ENCODE results near the gene HOXA5.

Gene HOXA5

GRCh38 chr7:27155816-27156507 is 12.5 kb upstream of the HOXA5 start:
- peak overlapping the region; percentile 32 to 100 (median 82) for H3K4me3 ChIP-seq (ENCODE audit: control insufficient read depth in 1 of 7, extremely low read depth in 1 of 7, insufficient read depth in 4 of 7, low read depth in 2 of 7, low read length in 6 of 7)
- POLR2A ChIA-PET = interaction anchor here (0.9 to 1.6 kb wide), 5 partner anchors 10 to 956 kb away, joined by 3 to 9 read pairs (median 3); partner anchors contain the start of genes HOXA4 and HOXA9
- peaks cover 4 to 86% (median 77%) of the 10 kb centered on the region in 4 experiments for H3K4me1 ChIP-seq (ENCODE audit: control extremely low read depth in 1 of 4, control insufficient read depth in 4 of 4, insufficient read depth in 4 of 4, low read length in 3 of 4)
- no peaks in the 10 kb centered on the region for H3K9me3 ChIP-seq (ENCODE audit: control extremely low read depth in 1 of 5, control insufficient read depth in 4 of 5, insufficient read depth in 2 of 5, low read depth in 1 of 5, low read length in 4 of 5)
- H3K36me3 ChIP-seq (ENCODE audit: control insufficient read depth in 4 of 4, insufficient read depth in 4 of 4, low read length in 3 of 4) = peaks cover 0 to 17% (median 0%) of the 10 kb centered on the region in 4 experiments
- H3K27me3 ChIP-seq (replicated peaks in 2 of 5; ENCODE audit: control insufficient read depth in 4 of 5, insufficient read depth in 5 of 5, low read length in 4 of 5) = no peaks in the 10 kb centered on the region
- peak overlapping the region; percentile 76 to 96 for H3K27ac ChIP-seq (ENCODE audit: insufficient read depth in 1 of 2, low read depth in 1 of 2, low read length in 2 of 2, poor library complexity in 1 of 2, severe bottlenecking in 2 of 2)
- CTCF ChIA-PET = interaction anchor here (0.7 to 4.1 kb wide), 18 partner anchors 6 to 1263 kb away, joined by 3 to 41 read pairs (median 6); partner anchors contain the start of genes HOXA5 and HOXA9
- WGBS (ENCODE audit: insufficient coverage) = under 1% methylated on average over 51 of the region's 63 CpGs
- DNase-seq = peak; percentile 60 to 78 (median 71)

GRCh38 chr7:27154901-27155815 is 11.7 kb upstream of the HOXA5 start:
- Histone ChIP-seq H3K4me3 (ENCODE audit: control insufficient read depth in 1 of 7, extremely low read depth in 1 of 7, insufficient read depth in 4 of 7, low read depth in 2 of 7, low read length in 6 of 7) (peak overlapping the region; percentile 24 to 100 (median 82)), H3K4me1 (ENCODE audit: control extremely low read depth in 1 of 4, control insufficient read depth in 4 of 4, insufficient read depth in 4 of 4, low read length in 3 of 4) (peaks cover 4 to 83% (median 77%) of the 10 kb centered on the region in 4 experiments), H3K27me3 (replicated peaks in 2 of 5; ENCODE audit: control insufficient read depth in 4 of 5, insufficient read depth in 5 of 5, low read length in 4 of 5) (no peaks in the 10 kb centered on the region), H3K9me3 (ENCODE audit: control extremely low read depth in 1 of 5, control insufficient read depth in 4 of 5, insufficient read depth in 2 of 5, low read depth in 1 of 5, low read length in 4 of 5) (no peaks in the 10 kb centered on the region), H3K36me3 (ENCODE audit: control insufficient read depth in 4 of 4, insufficient read depth in 4 of 4, low read length in 3 of 4) (peaks cover 0 to 20% (median 0%) of the 10 kb centered on the region in 4 experiments), H3K27ac (ENCODE audit: insufficient read depth in 1 of 2, low read depth in 1 of 2, low read length in 2 of 2, poor library complexity in 1 of 2, severe bottlenecking in 2 of 2) (peak overlapping the region; percentile 76 to 96)
- CTCF ChIA-PET = interaction anchor here (0.7 to 4.1 kb wide), 10 partner anchors 7 to 487 kb away, joined by 3 to 24 read pairs (median 6); partner anchors contain the start of genes HOXA5 and HOXA9
- 1% methylated on average over 39 of the region's 48 CpGs for WGBS (ENCODE audit: insufficient coverage)
- POLR2A ChIA-PET = interaction anchor here (1.4 to 1.5 kb wide), 2 partner anchors 297 to 955 kb away, joined by 3 to 4 read pairs; no protein-coding TSS in a partner anchor
- peak in 1 of 3 donors; percentile 73 for DNase-seq

- peak overlapping the region in 6 of 7 experiments; percentile 25 to 100 (median 88) for H3K4me3 ChIP-seq (ENCODE audit: control insufficient read depth in 1 of 7, extremely low read depth in 1 of 7, insufficient read depth in 4 of 7, low read depth in 2 of 7, low read length in 6 of 7)
- POLR2A ChIA-PET = interaction anchor here (0.9 to 1.5 kb wide), 2 partner anchors 15 to 296 kb away, joined by 4 to 5 read pairs; no protein-coding TSS in a partner anchor
- CTCF ChIA-PET = interaction anchor here (0.8 to 4.1 kb wide), 14 partner anchors 8 to 780 kb away, joined by 3 to 24 read pairs (median 4); partner anchors contain the start of gene HOXA9
- H3K27me3 ChIP-seq (replicated peaks in 2 of 5; ENCODE audit: control insufficient read depth in 4 of 5, insufficient read depth in 5 of 5, low read length in 4 of 5) = no peaks in the 10 kb centered on the region
- peak overlapping the region in 1 of 2 experiments; percentile 96 for H3K27ac ChIP-seq (ENCODE audit: insufficient read depth in 1 of 2, low read depth in 1 of 2, low read length in 2 of 2, poor library complexity in 1 of 2, severe bottlenecking in 2 of 2)
- H3K36me3 ChIP-seq (ENCODE audit: control insufficient read depth in 4 of 4, insufficient read depth in 4 of 4, low read length in 3 of 4) = peaks cover 0 to 25% (median 0%) of the 10 kb centered on the region in 4 experiments
- DNase-seq = peak in 1 of 3 donors; percentile 5
- peaks cover 6 to 83% (median 76%) of the 10 kb centered on the region in 4 experiments for H3K4me1 ChIP-seq (ENCODE audit: control extremely low read depth in 1 of 4, control insufficient read depth in 4 of 4, insufficient read depth in 4 of 4, low read length in 3 of 4)
- WGBS (ENCODE audit: insufficient coverage) = 66% methylated on average over 5 of the region's 10 CpGs
- no peaks in the 10 kb centered on the region for H3K9me3 ChIP-seq (ENCODE audit: control extremely low read depth in 1 of 5, control insufficient read depth in 4 of 5, insufficient read depth in 2 of 5, low read depth in 1 of 5, low read length in 4 of 5)
Observed at GRCh38 chr7:27154369-27154768, 10.9 kb upstream of the HOXA5 start.

GRCh38 chr7:27153526-27153925 is 10.0 kb upstream of the HOXA5 start:
- H3K4me1 ChIP-seq (ENCODE audit: control extremely low read depth in 1 of 4, control insufficient read depth in 4 of 4, insufficient read depth in 4 of 4, low read length in 3 of 4) = peaks cover 5 to 83% (median 76%) of the 10 kb centered on the region in 4 experiments
- POLR2A ChIA-PET = interaction anchor here (0.9 to 1.6 kb wide), 2 partner anchors 13 to 16 kb away, joined by 3 to 5 read pairs; no protein-coding TSS in a partner anchor
- no CpG with 5 or more reads among the region's 3 CpGs for WGBS (ENCODE audit: insufficient coverage)
- H3K36me3 ChIP-seq (ENCODE audit: control insufficient read depth in 4 of 4, insufficient read depth in 4 of 4, low read length in 3 of 4) = peaks cover 0 to 32% (median 0%) of the 10 kb centered on the region in 4 experiments
- no peaks in the 10 kb centered on the region for H3K9me3 ChIP-seq (ENCODE audit: control extremely low read depth in 1 of 5, control insufficient read depth in 4 of 5, insufficient read depth in 2 of 5, low read depth in 1 of 5, low read length in 4 of 5)
- H3K27me3 ChIP-seq (replicated peaks in 2 of 5; ENCODE audit: control insufficient read depth in 4 of 5, insufficient read depth in 5 of 5, low read length in 4 of 5) = no peaks in the 10 kb centered on the region
- DNase-seq = peak in 1 of 3 donors; percentile 0
- H3K27ac ChIP-seq (ENCODE audit: insufficient read depth in 1 of 2, low read depth in 1 of 2, low read length in 2 of 2, poor library complexity in 1 of 2, severe bottlenecking in 2 of 2) = peak overlapping the region; percentile 75 to 96
- CTCF ChIA-PET = interaction anchor here (1.0 to 4.1 kb wide), 11 partner anchors 9 to 779 kb away, joined by 3 to 24 read pairs (median 4); partner anchors contain the start of gene HOXA9
- H3K4me3 ChIP-seq (ENCODE audit: control insufficient read depth in 1 of 7, extremely low read depth in 1 of 7, insufficient read depth in 4 of 7, low read depth in 2 of 7, low read length in 6 of 7) = peak overlapping the region in 6 of 7 experiments; percentile 13 to 100 (median 92)

GRCh38 chr7:27152816-27153442 is 9.4 kb upstream of the HOXA5 start:
- Histone ChIP-seq H3K36me3 (ENCODE audit: control insufficient read depth in 4 of 4, insufficient read depth in 4 of 4, low read length in 3 of 4) (peaks cover 0 to 34% (median 0%) of the 10 kb centered on the region in 4 experiments), H3K4me1 (ENCODE audit: control extremely low read depth in 1 of 4, control insufficient read depth in 4 of 4, insufficient read depth in 4 of 4, low read length in 3 of 4) (peaks cover 5 to 83% (median 76%) of the 10 kb centered on the region in 4 experiments), H3K4me3 (ENCODE audit: control insufficient read depth in 1 of 7, extremely low read depth in 1 of 7, insufficient read depth in 4 of 7, low read depth in 2 of 7, low read length in 6 of 7) (peak overlapping the region; percentile 76 to 100 (median 91)), H3K27me3 (replicated peaks in 2 of 5; ENCODE audit: control insufficient read depth in 4 of 5, insufficient read depth in 5 of 5, low read length in 4 of 5) (no peaks in the 10 kb centered on the region), H3K27ac (ENCODE audit: insufficient read depth in 1 of 2, low read depth in 1 of 2, low read length in 2 of 2, poor library complexity in 1 of 2, severe bottlenecking in 2 of 2) (peak overlapping the region; percentile 75 to 96), H3K9me3 (ENCODE audit: control extremely low read depth in 1 of 5, control insufficient read depth in 4 of 5, insufficient read depth in 2 of 5, low read depth in 1 of 5, low read length in 4 of 5) (no peaks in the 10 kb centered on the region)
- ChIA-PET CTCF (interaction anchor here (0.8 to 4.1 kb wide), 16 partner anchors 9 to 1275 kb away, joined by 3 to 24 read pairs (median 4); partner anchors contain the start of gene HOXA9), POLR2A (interaction anchor here (0.8 to 3.4 kb wide), 6 partner anchors 9 to 784 kb away, joined by 3 to 15 read pairs (median 3); no protein-coding TSS in a partner anchor)
- 4% methylated on average over 7 of the region's 22 CpGs for WGBS (ENCODE audit: insufficient coverage)
- DNase-seq = peak in 1 of 3 donors; percentile 16
